GM18867 (cell line): ENCODE results near the gene IFIT3.
"Not testable (repeated sequence)": the region's sequence is repeated elsewhere in the genome, so short reads cannot be mapped to it uniquely, and the experiment has no call there.

Experiments
- ATAC-seq: cut with Tn5 transposase; IDR thresholded peaks from one replicate; pipeline ENCODE4 v1.9.1; 2021; ENCODE audit warnings: mild to moderate bottlenecking, moderate library complexity; ENCODE audit not compliant: unreplicated experiment

The IFIT3 gene

DNA sequence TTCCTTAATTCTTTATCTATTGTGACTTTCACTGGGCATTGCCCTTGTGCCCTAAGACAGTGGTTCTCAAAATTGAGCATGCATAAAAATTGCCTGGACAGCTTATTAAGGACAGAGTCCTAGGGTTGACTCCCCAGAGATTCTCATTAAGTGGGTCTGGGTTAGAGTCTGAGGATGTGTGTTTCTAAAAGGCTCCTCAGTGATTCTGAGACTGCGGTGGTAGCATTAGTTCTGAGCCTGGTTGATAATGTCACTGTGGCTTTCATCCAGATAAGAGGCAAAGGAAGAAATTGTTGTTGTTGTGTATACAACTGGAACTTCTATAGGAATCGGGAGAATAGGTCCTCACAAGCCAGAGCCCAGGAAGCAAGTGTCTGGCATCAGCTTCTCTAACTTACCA lies 24.6 kb upstream of the IFIT3 start:
- ATAC-seq: no peak

DNA sequence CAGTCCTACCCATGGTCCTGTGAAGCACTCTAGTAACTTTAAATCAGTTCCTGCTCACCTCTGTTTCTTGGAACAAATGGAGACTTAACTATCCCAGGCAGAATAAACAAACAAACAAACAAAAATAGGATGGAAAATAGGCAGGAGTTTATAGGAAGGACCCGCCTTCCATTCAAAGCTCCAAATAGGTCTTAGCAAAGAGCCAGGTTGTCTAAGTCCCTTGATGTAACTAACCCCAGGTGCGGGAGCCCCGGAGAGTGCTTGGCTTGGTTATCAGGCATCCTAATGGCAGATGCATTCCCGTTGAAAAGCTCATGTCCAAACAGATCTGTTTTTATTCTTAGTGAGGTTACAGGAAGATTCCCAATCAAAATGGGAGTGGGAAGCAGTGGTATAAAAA lies 23.8 kb upstream of the IFIT3 start:
- ATAC-seq: no peak

DNA sequence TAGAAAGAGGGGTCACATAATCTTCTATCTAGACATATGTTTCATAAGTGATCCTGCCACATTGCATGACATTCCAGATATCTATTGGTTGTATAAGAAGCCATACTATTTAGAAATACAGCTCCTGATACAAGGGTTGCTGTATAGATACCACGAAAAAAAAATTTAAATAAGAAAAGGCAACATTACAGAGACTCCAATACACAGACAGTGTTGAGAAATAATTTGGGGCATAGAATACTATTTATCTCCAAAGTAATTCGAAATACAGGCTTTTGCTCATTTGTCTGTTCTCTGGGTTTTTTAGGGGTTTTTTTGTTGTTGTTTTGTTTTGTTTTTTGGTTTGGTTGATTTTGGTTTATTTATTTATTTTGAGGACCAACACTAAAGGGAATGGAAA lies 23.4 kb upstream of the IFIT3 start:
- ATAC-seq: no peak

DNA sequence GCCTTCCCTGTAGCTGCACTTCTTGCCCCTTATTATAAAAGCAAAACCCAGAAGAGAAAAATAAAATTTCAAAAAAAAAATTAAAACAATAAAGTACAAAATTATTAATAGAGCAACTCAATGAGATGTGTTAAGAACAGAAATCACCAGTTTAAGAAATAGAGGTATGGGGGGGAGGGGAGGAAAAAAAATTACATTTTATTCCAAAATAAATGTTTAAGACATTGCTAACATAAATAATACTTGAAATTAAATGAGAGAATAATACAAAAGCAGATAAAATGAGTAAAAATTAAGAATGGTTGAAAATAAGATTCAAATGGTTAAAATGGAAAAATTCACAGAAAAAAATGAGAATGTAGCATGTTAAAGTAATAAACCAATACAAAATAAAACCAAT lies 22.9 kb upstream of the IFIT3 start:
- no peak for ATAC-seq

DNA sequence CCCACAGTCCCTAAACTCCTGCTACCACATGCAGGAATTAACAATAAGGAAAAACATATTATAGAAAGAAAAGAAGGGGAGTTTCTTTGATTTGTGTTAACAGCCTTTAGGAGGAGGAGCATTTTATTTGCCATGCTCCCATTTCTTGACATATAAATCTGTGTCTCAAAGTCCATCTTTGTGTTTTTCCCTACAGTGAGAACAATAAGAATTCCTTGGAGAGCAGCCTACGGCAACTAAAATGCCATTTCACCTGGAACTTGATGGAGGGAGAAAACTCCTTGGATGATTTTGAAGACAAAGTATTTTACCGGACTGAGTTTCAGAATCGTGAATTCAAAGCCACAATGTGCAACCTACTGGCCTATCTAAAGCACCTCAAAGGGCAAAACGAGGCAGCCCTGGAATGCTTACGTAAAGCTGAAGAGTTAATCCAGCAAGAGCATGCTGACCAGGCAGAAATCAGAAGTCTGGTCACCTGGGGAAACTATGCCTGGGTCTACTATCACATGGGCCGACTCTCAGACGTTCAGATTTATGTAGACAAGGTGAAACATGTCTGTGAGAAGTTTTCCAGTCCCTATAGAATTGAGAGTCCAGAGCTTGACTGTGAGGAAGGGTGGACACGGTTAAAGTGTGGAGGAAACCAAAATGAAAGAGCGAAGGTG lies 21.9 kb upstream of the IFIT3 start:
- no peak for ATAC-seq

DNA sequence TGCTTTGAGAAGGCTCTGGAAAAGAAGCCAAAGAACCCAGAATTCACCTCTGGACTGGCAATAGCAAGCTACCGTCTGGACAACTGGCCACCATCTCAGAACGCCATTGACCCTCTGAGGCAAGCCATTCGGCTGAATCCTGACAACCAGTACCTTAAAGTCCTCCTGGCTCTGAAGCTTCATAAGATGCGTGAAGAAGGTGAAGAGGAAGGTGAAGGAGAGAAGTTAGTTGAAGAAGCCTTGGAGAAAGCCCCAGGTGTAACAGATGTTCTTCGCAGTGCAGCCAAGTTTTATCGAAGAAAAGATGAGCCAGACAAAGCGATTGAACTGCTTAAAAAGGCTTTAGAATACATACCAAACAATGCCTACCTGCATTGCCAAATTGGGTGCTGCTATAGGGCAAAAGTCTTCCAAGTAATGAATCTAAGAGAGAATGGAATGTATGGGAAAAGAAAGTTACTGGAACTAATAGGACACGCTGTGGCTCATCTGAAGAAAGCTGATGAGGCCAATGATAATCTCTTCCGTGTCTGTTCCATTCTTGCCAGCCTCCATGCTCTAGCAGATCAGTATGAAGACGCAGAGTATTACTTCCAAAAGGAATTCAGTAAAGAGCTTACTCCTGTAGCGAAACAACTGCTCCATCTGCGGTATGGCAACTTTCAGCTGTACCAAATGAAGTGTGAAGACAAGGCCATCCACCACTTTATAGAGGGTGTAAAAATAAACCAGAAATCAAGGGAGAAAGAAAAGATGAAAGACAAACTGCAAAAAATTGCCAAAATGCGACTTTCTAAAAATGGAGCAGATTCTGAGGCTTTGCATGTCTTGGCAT lies 21.1 kb upstream of the IFIT3 start:
- ATAC-seq: no peak

DNA sequence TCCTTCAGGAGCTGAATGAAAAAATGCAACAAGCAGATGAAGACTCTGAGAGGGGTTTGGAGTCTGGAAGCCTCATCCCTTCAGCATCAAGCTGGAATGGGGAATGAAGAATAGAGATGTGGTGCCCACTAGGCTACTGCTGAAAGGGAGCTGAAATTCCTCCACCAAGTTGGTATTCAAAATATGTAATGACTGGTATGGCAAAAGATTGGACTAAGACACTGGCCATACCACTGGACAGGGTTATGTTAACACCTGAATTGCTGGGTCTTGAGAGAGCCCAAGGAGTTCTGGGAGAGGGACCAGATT lies 20.6 kb upstream of the IFIT3 start:
- ATAC-seq: no peak

DNA sequence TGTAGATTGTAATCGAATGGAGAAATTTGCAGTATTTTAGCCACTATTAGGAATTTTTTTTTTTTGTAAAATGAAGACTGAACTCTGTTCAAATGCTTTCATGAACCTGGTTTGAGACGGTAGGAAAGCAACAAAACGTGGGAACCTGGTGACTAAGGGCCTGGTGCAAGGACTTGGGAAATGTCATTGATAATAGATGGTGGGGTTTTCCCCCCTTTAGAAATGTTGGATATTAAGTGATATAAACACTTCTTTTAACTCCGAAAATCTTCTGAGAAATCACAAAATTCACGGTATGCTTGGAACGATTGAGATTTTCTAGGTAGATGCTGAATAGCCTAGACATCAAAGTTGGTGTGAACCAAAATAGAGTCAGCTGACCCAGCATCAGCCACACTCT lies 19.5 kb upstream of the IFIT3 start:
- no peak for ATAC-seq

DNA sequence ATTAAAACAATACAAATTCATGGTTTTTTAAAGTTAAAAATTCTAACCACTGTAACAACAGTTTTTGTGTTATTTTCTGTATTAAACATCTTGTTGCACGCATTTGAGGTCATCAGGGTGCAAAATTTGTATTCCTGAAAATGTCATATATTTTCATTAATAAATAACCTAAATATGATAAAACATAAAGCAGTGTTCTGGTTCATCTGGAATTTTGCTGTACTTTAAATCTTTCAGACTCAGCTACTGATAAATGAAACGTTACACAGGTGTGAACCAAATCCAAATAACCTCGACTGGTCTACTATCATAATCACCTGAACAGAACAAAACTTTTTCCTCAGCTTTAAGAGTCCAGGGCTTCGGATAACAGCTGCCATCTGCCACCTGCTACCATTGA lies 19.1 kb upstream of the IFIT3 start:
- no peak for ATAC-seq

DNA sequence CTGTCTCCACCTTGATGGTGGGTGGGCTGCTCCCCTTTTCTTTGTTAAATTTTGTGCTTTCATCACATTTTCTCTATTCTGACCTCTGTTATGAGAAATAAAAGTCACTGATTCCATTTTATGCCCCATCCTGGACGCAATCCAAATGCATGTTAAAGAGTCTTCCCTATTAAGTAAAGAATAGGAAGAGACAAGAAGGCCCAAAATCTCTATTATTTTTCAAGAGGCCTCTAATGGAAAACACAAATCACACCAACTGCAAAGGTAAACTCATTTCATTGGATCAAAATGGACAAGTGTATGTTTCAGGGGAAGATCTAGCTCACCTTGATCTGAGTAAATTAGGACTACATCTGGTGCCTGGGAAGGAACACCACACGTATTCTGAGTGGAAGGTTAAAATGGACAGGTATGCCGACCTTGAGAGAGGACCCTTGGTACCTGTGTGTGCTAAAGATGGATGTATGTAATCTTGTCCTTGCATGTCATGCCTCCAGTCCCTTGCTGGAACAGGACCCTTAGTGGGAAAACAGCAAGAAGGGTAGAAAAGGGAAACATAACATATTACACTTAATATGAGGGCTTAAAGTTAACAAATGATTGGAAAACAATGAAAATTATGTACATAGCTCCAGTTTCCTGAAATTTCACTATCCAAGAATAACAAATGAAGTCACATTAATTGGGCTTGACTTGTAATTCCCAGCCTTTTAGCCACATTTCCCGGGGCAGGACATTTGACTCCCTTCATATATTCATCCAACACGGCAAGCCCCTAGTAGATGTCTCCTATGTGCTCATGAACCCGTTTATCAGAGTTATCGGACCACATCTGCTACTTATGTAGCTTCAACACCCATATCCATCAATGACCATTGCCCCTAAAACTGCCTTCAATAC lies 18.4 kb upstream of the IFIT3 start:
- no peak for ATAC-seq

DNA sequence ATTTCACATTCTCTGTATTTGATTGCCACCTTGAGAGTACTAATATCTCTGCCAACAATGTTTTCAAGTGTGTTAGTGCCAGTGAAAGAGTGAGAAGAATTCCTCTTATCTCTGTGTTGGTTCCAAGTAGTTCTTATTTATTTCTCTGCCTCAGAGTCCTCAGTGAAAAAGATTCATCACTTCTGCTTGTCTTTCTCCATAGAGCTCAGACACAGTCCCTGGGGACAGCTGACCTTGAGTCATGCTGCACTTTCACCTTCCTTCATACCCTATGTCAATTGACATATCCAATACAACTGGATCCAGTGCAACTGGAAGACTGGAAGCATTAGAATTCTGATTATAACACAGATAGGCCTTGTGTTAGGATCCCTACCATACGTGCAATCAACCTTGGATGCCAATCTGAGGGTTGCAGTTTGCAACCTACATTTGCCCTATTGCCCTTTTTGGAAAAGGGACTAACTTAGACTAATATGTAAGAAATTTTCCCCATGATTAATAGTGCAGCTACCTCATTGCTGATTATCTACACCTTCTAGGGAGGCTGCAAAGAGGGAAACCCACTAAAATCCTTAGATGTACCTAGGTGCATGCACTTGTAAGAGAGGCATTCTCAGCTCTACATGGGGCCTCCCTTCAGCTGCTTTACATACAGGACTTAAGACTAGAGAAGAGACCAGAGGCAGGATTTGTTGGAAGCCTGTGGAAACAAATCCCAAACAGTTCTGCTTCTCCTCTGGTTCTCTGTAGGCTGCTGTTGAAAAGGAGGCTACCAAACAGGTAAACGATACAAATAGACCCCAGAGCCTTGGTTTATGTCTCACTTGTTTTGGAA lies 17.5 kb upstream of the IFIT3 start:
- ATAC-seq: no peak

DNA sequence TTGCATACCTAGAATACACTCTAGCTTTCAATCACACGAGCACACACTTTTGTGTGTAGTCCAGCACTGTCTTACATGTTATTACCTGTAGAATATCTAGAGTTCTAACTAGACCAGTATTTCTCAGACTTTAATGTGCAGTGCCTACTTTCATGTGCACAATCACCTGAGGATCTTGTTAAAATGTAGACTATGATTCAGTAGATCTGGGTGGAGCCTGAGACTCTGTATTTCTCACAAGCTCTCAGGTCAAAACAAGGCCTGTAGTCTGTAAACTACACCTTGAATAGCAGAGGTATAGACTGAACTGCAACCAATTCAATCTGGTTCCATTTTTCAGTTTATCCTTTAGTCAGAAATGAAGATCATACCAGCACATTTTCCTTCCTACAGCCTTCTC lies 14.8 kb upstream of the IFIT3 start:
- ATAC-seq: no peak

DNA sequence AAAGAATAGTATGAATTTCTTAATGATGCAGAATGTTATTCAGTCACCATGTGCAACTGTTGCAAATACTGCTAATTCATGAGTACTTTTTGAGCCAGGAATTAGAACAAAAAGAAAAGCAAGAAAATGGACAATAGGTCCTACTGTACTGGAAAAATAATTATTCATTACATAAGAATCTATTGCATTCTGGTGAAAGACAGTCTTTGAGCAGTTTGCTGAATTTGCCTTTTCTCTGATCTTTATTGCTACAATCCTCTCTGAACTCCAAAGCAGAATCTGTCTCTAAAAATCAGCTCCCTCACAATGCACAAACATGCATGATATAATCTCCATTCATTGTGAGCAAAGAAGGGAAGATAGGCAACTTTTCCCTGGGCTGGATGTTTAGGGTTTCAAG lies 13.1 kb upstream of the IFIT3 start:
- ATAC-seq: no peak

DNA sequence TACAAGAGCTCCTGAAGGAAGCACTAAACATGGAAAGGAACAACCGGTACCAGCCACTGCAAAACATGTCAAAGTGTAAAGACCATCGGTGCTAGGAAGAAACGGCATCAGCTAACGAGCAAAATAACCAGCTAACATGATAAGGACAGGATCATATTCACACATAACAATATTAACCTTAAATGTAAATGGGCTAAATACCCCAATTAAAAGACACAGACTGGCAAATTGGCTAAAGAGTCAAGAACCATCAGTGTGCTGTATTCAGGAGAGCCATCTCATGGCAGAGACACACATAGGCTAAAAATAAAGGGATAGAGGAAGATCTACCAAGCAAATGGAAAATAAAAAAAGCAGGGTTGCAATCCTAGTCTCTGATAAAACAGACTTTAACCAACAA lies 9.8 kb upstream of the IFIT3 start:
- ATAC-seq: not testable (repeated sequence)

DNA sequence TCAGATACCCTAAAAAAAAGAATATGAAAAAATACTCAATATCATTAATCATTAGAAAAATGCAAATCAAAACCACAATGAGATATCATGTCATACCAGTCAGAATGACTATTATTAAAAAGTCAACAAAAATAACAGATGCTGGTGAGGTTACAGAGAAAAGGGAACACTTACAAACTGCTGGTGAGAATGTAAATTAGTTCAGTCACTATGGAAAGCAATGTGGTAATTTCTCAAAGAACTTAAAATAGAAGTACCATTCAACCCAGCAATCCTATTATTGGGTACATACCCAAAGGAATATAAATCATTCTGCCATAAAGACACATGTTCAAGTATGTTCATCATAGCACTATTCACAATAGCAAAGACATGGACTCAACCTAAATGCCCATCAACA lies 2.7 kb upstream of the IFIT3 start:
- not testable (repeated sequence) for ATAC-seq

DNA sequence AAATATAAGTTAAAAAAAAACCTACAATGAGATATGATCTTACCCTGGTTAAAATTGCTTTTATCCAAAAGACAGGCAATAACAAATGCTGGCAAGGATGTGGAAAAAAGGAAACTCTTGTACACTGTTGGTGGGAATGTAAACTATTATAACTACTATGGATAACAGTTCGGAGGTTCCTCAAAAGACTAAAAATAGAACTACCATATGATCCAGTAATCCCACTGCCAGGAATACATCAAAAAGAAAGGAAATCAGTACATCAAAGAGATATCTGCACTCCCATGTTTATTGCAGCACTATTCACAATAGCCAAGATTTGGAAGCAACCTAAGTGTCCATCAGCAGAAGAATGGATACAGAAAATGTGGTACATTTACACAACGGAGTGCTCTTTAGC lies 1.9 kb upstream of the IFIT3 start:
- ATAC-seq: not testable (repeated sequence)

DNA sequence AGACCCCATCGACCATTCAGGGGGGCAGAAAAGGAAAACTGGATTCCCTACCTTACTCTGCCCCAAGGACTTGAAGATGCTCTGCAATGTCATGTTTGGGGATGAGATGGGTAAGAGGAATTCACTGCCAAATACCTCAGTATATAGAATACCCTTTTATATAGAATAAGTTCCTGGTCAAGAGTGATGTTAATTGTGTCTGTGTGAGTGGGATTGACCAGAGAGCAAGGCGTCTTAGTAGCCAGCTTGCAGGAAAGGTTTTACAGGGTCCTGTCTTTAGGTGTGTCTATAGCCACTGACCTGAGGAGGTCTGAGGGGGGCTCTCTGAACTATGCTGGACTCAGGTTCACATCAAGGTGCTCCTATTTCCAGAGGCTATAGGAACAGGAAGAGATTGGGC lies 1.4 kb downstream of the IFIT3 start:
- no peak for ATAC-seq

DNA sequence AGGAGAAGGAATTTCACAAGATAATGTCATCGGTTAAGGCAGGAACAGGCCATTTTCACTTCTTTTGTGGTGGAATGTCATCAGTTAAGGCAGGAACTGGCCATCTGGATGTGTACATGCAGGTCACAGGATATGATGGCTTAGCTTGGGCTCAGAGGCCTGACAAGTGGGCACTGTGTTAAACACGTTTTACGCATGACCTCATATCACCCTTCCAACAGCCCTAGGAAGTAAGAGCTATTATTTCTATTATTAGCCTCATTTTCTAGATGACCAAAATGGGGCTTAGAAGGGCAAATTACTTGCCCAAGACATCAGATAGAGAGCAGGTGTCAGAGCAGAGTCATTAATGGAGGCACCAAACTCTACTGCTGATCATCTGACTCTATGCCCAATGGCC lies 2.2 kb downstream of the IFIT3 start:
- ATAC-seq: not testable (repeated sequence)

DNA sequence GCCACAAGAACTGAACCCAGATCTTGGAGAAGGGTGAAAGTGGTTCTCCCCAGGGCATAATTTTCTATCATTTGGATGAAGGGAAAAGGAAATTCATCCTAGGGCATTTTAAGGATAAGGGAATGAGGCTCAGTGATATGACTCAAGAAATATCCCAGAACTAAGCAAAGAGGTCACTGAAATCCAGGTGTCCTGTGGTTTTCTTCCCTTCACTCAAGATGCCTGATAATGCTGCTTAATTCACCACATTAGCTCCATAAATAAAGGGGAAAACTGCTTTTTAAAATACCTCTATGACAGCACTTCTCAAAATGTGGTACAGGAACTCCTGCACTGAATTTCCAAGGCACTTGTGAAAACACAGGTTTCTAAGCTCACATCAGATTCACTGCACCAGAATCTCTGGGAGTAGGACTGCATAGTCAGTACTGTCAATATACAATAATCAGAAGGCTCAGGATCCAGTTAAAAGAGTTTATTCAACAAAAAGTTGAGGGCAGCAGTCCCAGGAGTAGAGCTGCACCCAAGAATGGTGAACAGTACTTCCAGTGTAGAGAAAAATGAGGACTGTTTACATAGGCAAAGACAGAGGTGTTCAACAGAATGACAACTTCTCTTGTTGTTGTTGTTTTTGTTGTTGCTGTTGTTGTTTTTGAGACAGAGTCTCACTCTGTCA lies 2.9 kb downstream of the IFIT3 start:
- no peak for ATAC-seq

DNA sequence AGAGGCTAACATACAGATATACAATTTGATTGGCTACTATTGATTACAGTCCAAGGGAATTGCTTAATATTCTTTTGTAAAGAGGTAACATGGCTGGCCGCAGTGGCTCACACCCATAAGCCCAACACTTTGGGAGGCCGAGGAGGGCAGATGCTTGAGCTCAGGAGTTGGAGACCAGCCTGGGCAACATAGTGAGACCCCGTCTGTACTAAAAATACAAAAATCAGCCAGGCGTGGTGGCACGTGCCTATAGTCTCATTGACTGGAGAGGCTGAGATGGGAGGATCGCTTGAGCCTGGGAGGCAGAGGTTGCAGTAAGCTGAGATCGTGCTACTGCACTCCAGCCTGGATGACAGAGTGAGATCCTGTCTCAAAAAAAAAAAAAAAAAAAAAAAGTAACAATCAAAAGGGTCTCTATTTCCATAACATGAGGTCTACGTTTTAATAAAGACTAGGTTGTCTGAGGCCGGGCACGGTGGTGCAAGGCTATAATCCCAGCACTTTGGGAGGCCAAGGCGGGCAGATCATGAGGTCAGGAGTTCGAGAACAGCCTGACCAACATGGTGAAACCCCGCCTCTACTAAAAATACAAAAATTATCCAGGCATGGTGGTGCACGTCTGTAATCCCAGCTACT lies 3.8 kb downstream of the IFIT3 start:
- not testable (repeated sequence) for ATAC-seq
